Measurements from ENCODE around the gene SDR42E2. TPM values are rescaled to one million over a fixed set of nuclear protein-coding genes. Genes with fewer than 3 reads are reported as not detected.

The SDR42E2 gene
- polyA plus RNA-seq, 1 experiment = not detected

GRCh38 chr16:22181843-22182242 is 19.5 kb downstream of the SDR42E2 start:
- CTCF ChIA-PET = no interaction called here
- H3K36me3 ChIP-seq (ENCODE audit: control insufficient read depth, insufficient read depth, low read length) = no peaks in the 10 kb centered on the region
- no peak for DNase-seq (ENCODE audit: low read depth)
- TF ChIP-seq, protein P1, sequence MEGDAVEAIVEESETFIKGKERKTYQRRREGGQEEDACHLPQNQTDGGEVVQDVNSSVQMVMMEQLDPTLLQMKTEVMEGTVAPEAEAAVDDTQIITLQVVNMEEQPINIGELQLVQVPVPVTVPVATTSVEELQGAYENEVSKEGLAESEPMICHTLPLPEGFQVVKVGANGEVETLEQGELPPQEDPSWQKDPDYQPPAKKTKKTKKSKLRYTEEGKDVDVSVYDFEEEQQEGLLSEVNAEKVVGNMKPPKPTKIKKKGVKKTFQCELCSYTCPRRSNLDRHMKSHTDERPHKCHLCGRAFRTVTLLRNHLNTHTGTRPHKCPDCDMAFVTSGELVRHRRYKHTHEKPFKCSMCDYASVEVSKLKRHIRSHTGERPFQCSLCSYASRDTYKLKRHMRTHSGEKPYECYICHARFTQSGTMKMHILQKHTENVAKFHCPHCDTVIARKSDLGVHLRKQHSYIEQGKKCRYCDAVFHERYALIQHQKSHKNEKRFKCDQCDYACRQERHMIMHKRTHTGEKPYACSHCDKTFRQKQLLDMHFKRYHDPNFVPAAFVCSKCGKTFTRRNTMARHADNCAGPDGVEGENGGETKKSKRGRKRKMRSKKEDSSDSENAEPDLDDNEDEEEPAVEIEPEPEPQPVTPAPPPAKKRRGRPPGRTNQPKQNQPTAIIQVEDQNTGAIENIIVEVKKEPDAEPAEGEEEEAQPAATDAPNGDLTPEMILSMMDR (IDR thresholded peaks at IDR 0.05; ENCODE audit: insufficient read depth, low read depth, low read length) = no peak
- H3K4me3 ChIP-seq (ENCODE audit: low read depth, low read length) = no peak overlapping the region
- H3K27me3 ChIP-seq (ENCODE audit: control insufficient read depth, insufficient read depth, low read length) = peaks cover 1% of the 10 kb centered on the region; the same call in 1 of the 2 replicates
- POLR2A ChIA-PET = no interaction called here

DNA sequence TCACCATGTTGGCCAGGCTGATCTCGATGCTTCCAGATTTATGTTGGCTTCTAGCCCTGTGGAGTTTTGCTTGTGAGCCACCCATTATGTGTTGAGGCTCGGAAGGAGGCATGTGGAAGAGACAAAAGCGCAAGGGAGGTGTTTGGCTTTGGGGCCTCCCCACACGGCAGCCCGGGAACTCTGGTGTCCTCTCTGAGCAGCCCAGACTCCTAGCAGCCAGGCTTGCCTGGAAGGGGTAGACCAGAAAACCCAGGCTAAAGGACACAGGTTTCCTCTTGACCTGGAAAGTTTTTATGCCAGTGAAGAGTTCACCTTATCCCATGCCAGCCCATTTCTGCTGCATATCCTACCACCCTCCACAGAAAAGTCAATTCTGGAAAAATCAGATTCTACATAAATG is 21.0 kb downstream of the SDR42E2 start:
- TF ChIP-seq, protein P1 (IDR thresholded peaks at IDR 0.05; ENCODE audit: insufficient read depth, low read depth, low read length) = no peak
- Histone ChIP-seq H3K36me3 (ENCODE audit: control insufficient read depth, insufficient read depth, low read length) (no peaks in the 10 kb centered on the region), H3K27me3 (ENCODE audit: control insufficient read depth, insufficient read depth, low read length) (peaks cover 1% of the 10 kb centered on the region; the same call in 1 of the 2 replicates), H3K4me3 (ENCODE audit: low read depth, low read length) (no peak overlapping the region)
- CTCF ChIA-PET = no interaction called here
- POLR2A ChIA-PET = no interaction called here
- DNase-seq (ENCODE audit: low read depth) = no peak

- DNase-seq (ENCODE audit: low read depth) = no peak
- TF ChIP-seq, protein P1 (IDR thresholded peaks at IDR 0.05; ENCODE audit: insufficient read depth, low read depth, low read length) = peak; percentile 25; the same call in 1 of the 2 replicates
- POLR2A ChIA-PET = no interaction called here
- Histone ChIP-seq H3K4me3 (ENCODE audit: low read depth, low read length) (no peak overlapping the region), H3K36me3 (ENCODE audit: control insufficient read depth, insufficient read depth, low read length) (no peaks in the 10 kb centered on the region), H3K27me3 (ENCODE audit: control insufficient read depth, insufficient read depth, low read length) (peaks cover 1% of the 10 kb centered on the region; the same call in 1 of the 2 replicates)
- CTCF ChIA-PET = interaction anchor here (0.7 to 1.1 kb wide), 2 partner anchors 9 kb away, joined by 3 read pairs; no protein-coding TSS in a partner anchor
These were observed 21.8 kb downstream of the SDR42E2 start for GRCh38 chr16:22183901-22184614.

DNA sequence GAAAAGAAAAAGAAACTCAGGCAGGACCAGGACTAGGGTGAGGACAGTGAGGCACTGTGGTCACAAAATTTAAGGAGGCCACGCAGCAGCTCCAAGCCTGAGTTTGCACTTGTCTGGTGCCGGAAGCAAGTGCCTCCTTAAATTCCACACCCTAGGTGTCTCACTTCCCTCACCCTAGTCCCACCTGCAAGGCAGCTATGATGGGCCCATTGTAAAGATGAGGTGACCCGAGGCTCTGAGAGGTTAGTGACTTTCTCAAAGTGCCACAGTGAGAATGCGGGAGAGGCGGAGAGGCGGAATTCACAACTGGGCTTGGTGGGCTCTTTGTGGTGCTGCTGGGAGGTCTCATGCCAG is 22.3 kb downstream of the SDR42E2 start:
- no peaks in the 10 kb centered on the region for H3K36me3 ChIP-seq (ENCODE audit: control insufficient read depth, insufficient read depth, low read length)
- TF ChIP-seq, protein P1 (IDR thresholded peaks at IDR 0.05; ENCODE audit: insufficient read depth, low read depth, low read length) = no peak
- CTCF ChIA-PET = interaction anchor here (0.6 to 1.3 kb wide), 4 partner anchors 8 to 234 kb away, joined by 3 read pairs; no protein-coding TSS in a partner anchor
- DNase-seq (ENCODE audit: low read depth) = no peak
- peaks cover 1% of the 10 kb centered on the region; the same call in 1 of the 2 replicates for H3K27me3 ChIP-seq (ENCODE audit: control insufficient read depth, insufficient read depth, low read length)
- no peak overlapping the region for H3K4me3 ChIP-seq (ENCODE audit: low read depth, low read length)
- POLR2A ChIA-PET = no interaction called here

DNA sequence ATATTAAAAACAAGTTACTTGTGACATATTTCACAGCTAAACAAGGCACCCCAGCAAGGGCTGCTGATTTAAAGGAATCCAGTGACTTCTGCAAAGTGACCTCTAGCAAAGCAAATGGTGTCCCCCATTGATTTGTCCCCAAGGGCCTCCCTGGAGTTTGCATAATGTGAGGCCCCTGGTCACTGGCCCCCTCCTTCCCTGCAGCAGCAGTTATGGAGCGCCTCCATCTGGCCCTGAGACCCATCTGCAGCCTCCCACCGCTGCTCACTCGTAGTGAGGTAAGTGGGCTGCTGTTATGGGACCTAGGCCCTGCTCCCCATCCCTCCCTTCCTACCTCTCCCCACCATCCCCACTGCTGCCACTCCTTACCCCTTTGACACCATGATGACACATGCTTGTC is 24.2 kb downstream of the SDR42E2 start:
- no peak for DNase-seq (ENCODE audit: low read depth)
- Histone ChIP-seq H3K27me3 (ENCODE audit: control insufficient read depth, insufficient read depth, low read length) (no peaks in the 10 kb centered on the region; the same call in 1 of the 2 replicates), H3K4me3 (ENCODE audit: low read depth, low read length) (no peak overlapping the region), H3K36me3 (ENCODE audit: control insufficient read depth, insufficient read depth, low read length) (no peaks in the 10 kb centered on the region)
- TF ChIP-seq, protein P1 (IDR thresholded peaks at IDR 0.05; ENCODE audit: insufficient read depth, low read depth, low read length) = 0 out of 2 replicates have a peak, but pooled peaks have one; percentile 5
- CTCF ChIA-PET = interaction anchor here (1.0 to 4.2 kb wide), 3 partner anchors 179 to 197 kb away, joined by 3 to 22 read pairs (median 4); partner anchors contain the start of gene MOSMO
- POLR2A ChIA-PET = interaction anchor here (0.6 kb wide), 1 partner anchor 111 kb away, joined by 3 read pairs; the partner anchor contains the start of gene POLR3E
